HepG2 (cell line): Measurements from ENCODE around the gene MREG. TPM values are rescaled to one million over a fixed set of nuclear protein-coding genes. Genes with fewer than 3 reads are reported as not detected.

ENCODE experiments used
- ATF7-NPFF ChIP-seq: sonication (generic); formaldehyde crosslinking; IDR thresholded peaks from 2 replicates; pipeline ENCODE4 v1.8.1; 2023; ENCODE audit warnings: mild to moderate bottlenecking, low read depth, missing genetic modification reagents, moderate library complexity
- CEBPB ChIP-seq: IDR thresholded peaks from 2 replicates; pipeline ENCODE4 v1.6.1; 2011; ENCODE audit warnings: low read depth, low read length, improper control_type of control experiment, borderline replicate concordance
- CHCHD3 ChIP-seq: sonication (generic); formaldehyde crosslinking; IDR thresholded peaks from 2 replicates; pipeline ENCODE4 v1.8.0; 2022; ENCODE audit warnings: mild to moderate bottlenecking, missing genetic modification reagents, moderate library complexity
- FOXA1 ChIP-seq, 2 experiments: fragments of 450-650 bp in 1 of 2; sonication (generic) in 1 of 2; formaldehyde crosslinking in 1 of 2; IDR thresholded peaks; 2 replicates each; pipeline versions ENCODE4 v1.4.0 to v1.6.1; 2016 to 2020; ENCODE audit warnings: missing genetic modification reagents in 1 of 2
- HNRNPH1 ChIP-seq: fragments of 200-400 bp; formaldehyde crosslinking; optimal IDR thresholded peaks from 2 replicates; pipeline ENCODE3; 2017; ENCODE audit warnings: mild to moderate bottlenecking, low read depth, low read length
- JUN ChIP-seq: sonication (generic); formaldehyde crosslinking; IDR thresholded peaks from 2 replicates; pipeline ENCODE4 v1.4.0; 2020; ENCODE audit warnings: mild to moderate bottlenecking, missing genetic modification reagents
- MEIS2 ChIP-seq: sonication (generic); formaldehyde crosslinking; IDR thresholded peaks from 2 replicates; pipeline ENCODE4 v1.9.0; 2021; ENCODE audit warnings: mild to moderate bottlenecking, missing genetic modification reagents
- REL ChIP-seq: sonication (generic); formaldehyde crosslinking; conservative IDR thresholded peaks from 2 replicates; pipeline ENCODE4 v1.8.0; 2022; ENCODE audit warnings: mild to moderate bottlenecking, missing genetic modification reagents, moderate library complexity
- ZKSCAN8 ChIP-seq: IDR thresholded peaks from 2 replicates; pipeline ENCODE4 v1.6.1; 2016; ENCODE audit warnings: borderline replicate concordance, missing genetic modification reagents, missing compliant biosample characterization
- ZNF253 ChIP-seq: sonication (generic); formaldehyde crosslinking; IDR thresholded peaks from 2 replicates; pipeline ENCODE4 v1.8.0; 2022; ENCODE audit warnings: mild to moderate bottlenecking, missing genetic modification reagents, borderline replicate concordance
- ZNF614 ChIP-seq: IDR thresholded peaks from 2 replicates; pipeline ENCODE4 v1.6.1; 2018; ENCODE audit warnings: missing biosample characterization, missing genetic modification reagents, inconsistent platforms, borderline replicate concordance
- ZNF615 ChIP-seq: sonication (generic); formaldehyde crosslinking; IDR thresholded peaks from 2 replicates; pipeline ENCODE4 v1.5.0; 2020; ENCODE audit warnings: mild to moderate bottlenecking, missing genetic modification reagents, borderline replicate concordance
- ZNF75D ChIP-seq: sonication (generic); formaldehyde crosslinking; IDR thresholded peaks from 2 replicates; pipeline ENCODE4 v1.8.1; 2023; ENCODE audit warnings: missing genetic modification reagents, mild to moderate bottlenecking, borderline replicate concordance
- ZNF768 ChIP-seq: sonication (generic); formaldehyde crosslinking; IDR thresholded peaks from 2 replicates; pipeline ENCODE4 v1.4.0; 2020; ENCODE audit warnings: missing genetic modification reagents
- polyA plus RNA-seq, 8 experiments: library from polyadenylated mRNA; depleted of rRNA in 3 of 8; stranded (reverse) in 7 of 8; unstranded in 1 of 8; fragments of >200 nt; fragmentation: Illumina TruSeq in 4 of 8; extraction: Trizol in 4 of 8; gene quantifications; 2 replicates each; pipeline versions ENCODE4 v1.2.1 to v1.2.3, GENCODE V29; 2011 to 2016; ENCODE audit warnings: low read depth in 4 of 8, missing spikeins in 1 of 8, mixed read lengths in 1 of 8; ENCODE audit not compliant: insufficient read depth in 1 of 8
- total RNA-seq, 5 experiments: library from RNA; depleted of rRNA; stranded (reverse); fragments of >200 nt; fragmentation: Illumina TruSeq; extraction: Trizol; gene quantifications; 2 replicates each; pipeline ENCODE4 v1.2.3, GENCODE V29; 2016; ENCODE audit warnings: low read depth in 1 of 5
- TF ChIP-seq, protein P1 (sequence below): sonication (generic); formaldehyde crosslinking; IDR thresholded peaks from 2 replicates; pipeline ENCODE4 v1.5.0; 2020; ENCODE audit warnings: mild to moderate bottlenecking, missing genetic modification reagents
- TF ChIP-seq, protein P2 (sequence below): sonication (generic); formaldehyde crosslinking; IDR thresholded peaks from 2 replicates; pipeline ENCODE4 v1.5.0; 2020; ENCODE audit warnings: missing genetic modification reagents
- TF ChIP-seq, protein P3 (sequence below): sonication (generic); formaldehyde crosslinking; IDR thresholded peaks from 2 replicates; pipeline ENCODE4 v1.4.0; 2020; ENCODE audit warnings: missing genetic modification reagents
- TF ChIP-seq, protein P4 (sequence below): sonication (generic); formaldehyde crosslinking; IDR thresholded peaks from 2 replicates; pipeline ENCODE4 v1.4.0; 2020; ENCODE audit warnings: mild to moderate bottlenecking, missing genetic modification reagents
- TF ChIP-seq, protein P5 (sequence below): fragments of 450-650 bp; IDR thresholded peaks from 2 replicates; pipeline ENCODE4 v1.6.1; 2016
- TF ChIP-seq, protein P6 (sequence below): sonication (generic); formaldehyde crosslinking; IDR thresholded peaks from 2 replicates; pipeline ENCODE4 v1.4.0; 2020; ENCODE audit warnings: missing genetic modification reagents, borderline replicate concordance

MREG gene
- total and polyA plus RNA-seq, 2 of the 13 experiments (the other 11 are each of a cell fraction or from before 2014, with no cell fraction given) = 7.5 to 23.3 TPM

DNA sequence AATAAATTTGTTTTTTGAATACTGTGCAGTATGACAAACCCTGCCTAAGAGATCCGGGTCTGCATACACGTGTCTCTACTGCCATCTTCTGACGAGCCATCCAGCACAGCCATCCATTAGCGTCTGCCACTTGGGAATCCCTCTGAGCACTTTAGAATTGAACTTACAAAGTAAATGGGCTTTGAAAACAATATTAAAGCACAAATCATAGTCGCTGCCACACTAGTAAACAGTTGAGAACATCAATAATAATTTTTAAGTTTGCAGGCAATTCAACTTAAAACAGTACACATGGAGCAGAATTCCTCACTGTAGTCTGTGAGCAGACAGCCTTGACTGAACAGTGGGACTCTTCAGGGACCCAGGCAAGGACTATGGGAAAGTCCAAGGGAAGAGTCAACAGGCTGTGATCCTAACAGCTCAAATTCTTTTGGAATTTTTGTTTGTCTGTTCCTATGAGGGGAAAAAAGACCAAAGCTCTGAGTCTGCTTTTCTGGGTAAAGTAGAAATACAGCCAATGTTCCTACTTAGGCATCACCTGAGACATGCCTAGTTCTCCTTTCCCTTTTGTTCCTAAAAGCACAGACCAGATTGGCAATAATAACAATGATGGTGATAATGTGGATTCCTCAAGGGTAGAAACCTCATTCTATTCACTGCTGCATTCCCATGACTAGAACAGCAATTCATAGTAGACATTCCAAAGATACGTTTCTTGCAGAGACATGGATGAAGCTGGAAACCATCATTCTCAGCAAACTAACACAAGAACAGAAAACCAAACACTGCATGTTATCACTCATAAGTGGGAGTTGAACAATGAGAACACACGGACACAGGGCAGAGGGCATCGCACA, 92.9 kb downstream of the MREG start (continued):
- TF ChIP-seq, protein P1, sequence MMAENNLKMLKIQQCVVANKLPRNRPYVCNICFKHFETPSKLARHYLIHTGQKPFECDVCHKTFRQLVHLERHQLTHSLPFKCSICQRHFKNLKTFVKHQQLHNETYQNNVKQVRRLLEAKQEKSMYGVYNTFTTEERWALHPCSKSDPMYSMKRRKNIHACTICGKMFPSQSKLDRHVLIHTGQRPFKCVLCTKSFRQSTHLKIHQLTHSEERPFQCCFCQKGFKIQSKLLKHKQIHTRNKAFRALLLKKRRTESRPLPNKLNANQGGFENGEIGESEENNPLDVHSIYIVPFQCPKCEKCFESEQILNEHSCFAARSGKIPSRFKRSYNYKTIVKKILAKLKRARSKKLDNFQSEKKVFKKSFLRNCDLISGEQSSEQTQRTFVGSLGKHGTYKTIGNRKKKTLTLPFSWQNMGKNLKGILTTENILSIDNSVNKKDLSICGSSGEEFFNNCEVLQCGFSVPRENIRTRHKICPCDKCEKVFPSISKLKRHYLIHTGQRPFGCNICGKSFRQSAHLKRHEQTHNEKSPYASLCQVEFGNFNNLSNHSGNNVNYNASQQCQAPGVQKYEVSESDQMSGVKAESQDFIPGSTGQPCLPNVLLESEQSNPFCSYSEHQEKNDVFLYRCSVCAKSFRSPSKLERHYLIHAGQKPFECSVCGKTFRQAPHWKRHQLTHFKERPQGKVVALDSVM (CRISPR knock-in tag) = no peak
- TF ChIP-seq, protein P2, sequence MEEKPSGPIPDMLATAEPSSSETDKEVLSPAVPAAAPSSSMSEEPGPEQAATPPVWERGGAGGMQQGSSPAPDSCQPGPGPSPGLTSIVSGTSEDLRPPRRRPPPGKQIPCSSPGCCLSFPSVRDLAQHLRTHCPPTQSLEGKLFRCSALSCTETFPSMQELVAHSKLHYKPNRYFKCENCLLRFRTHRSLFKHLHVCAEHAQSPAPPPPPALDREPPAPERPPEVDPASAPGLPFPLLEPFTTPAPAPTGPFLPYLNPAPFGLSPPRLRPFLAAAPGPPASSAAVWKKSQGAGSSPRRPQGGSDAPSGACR = peak; percentile 59; the same call in 1 of the 2 replicates
- TF ChIP-seq, protein P3, sequence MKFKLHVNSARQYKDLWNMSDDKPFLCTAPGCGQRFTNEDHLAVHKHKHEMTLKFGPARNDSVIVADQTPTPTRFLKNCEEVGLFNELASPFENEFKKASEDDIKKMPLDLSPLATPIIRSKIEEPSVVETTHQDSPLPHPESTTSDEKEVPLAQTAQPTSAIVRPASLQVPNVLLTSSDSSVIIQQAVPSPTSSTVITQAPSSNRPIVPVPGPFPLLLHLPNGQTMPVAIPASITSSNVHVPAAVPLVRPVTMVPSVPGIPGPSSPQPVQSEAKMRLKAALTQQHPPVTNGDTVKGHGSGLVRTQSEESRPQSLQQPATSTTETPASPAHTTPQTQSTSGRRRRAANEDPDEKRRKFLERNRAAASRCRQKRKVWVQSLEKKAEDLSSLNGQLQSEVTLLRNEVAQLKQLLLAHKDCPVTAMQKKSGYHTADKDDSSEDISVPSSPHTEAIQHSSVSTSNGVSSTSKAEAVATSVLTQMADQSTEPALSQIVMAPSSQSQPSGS (CRISPR knock-in tag) = no peak; the same call in 1 of the 2 replicates
- no peak for TF ChIP-seq ZNF75D (CRISPR knock-in tag)
- TF ChIP-seq, protein P4, sequence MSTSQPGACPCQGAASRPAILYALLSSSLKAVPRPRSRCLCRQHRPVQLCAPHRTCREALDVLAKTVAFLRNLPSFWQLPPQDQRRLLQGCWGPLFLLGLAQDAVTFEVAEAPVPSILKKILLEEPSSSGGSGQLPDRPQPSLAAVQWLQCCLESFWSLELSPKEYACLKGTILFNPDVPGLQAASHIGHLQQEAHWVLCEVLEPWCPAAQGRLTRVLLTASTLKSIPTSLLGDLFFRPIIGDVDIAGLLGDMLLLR (CRISPR knock-in tag) = no peak
- no peak for TF ChIP-seq CEBPB
- TF ChIP-seq REL = no peak
- no peak for TF ChIP-seq CHCHD3 (CRISPR knock-in tag)
- no peak for TF ChIP-seq MEIS2 (CRISPR knock-in tag)
- TF ChIP-seq ZNF768 (CRISPR knock-in tag) = no peak
- TF ChIP-seq, protein P5, sequence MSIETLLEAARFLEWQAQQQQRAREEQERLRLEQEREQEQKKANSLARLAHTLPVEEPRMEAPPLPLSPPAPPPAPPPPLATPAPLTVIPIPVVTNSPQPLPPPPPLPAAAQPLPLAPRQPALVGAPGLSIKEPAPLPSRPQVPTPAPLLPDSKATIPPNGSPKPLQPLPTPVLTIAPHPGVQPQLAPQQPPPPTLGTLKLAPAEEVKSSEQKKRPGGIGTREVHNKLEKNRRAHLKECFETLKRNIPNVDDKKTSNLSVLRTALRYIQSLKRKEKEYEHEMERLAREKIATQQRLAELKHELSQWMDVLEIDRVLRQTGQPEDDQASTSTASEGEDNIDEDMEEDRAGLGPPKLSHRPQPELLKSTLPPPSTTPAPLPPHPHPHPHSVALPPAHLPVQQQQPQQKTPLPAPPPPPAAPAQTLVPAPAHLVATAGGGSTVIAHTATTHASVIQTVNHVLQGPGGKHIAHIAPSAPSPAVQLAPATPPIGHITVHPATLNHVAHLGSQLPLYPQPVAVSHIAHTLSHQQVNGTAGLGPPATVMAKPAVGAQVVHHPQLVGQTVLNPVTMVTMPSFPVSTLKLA = no peak
- TF ChIP-seq HNRNPH1 = no peak
- no peak for TF ChIP-seq FOXA1 (IDR thresholded peaks at IDR 0.05)
- no peak for TF ChIP-seq FOXA1 (CRISPR knock-in tag; IDR thresholded peaks at IDR 0.05)
- TF ChIP-seq ZKSCAN8 (CRISPR knock-in tag) = no peak
- no peak for TF ChIP-seq ZNF253
- TF ChIP-seq ZNF615 (CRISPR knock-in tag) = no peak
- TF ChIP-seq ATF7-NPFF = no peak
- no peak for TF ChIP-seq ZNF614 (CRISPR knock-in tag)
- TF ChIP-seq JUN (CRISPR knock-in tag) = no peak
- TF ChIP-seq, protein P6, sequence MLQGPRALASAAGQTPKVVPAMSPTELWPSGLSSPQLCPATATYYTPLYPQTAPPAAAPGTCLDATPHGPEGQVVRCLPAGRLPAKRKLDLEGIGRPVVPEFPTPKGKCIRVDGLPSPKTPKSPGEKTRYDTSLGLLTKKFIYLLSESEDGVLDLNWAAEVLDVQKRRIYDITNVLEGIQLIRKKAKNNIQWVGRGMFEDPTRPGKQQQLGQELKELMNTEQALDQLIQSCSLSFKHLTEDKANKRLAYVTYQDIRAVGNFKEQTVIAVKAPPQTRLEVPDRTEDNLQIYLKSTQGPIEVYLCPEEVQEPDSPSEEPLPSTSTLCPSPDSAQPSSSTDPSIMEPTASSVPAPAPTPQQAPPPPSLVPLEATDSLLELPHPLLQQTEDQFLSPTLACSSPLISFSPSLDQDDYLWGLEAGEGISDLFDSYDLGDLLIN = no peak
